ENCODE measurements around the gene TMEM272.
"Not testable (repeated sequence)": the region's sequence is repeated elsewhere in the genome, so short reads cannot be mapped to it uniquely, and the experiment has no call there.

TMEM272 gene

DNA sequence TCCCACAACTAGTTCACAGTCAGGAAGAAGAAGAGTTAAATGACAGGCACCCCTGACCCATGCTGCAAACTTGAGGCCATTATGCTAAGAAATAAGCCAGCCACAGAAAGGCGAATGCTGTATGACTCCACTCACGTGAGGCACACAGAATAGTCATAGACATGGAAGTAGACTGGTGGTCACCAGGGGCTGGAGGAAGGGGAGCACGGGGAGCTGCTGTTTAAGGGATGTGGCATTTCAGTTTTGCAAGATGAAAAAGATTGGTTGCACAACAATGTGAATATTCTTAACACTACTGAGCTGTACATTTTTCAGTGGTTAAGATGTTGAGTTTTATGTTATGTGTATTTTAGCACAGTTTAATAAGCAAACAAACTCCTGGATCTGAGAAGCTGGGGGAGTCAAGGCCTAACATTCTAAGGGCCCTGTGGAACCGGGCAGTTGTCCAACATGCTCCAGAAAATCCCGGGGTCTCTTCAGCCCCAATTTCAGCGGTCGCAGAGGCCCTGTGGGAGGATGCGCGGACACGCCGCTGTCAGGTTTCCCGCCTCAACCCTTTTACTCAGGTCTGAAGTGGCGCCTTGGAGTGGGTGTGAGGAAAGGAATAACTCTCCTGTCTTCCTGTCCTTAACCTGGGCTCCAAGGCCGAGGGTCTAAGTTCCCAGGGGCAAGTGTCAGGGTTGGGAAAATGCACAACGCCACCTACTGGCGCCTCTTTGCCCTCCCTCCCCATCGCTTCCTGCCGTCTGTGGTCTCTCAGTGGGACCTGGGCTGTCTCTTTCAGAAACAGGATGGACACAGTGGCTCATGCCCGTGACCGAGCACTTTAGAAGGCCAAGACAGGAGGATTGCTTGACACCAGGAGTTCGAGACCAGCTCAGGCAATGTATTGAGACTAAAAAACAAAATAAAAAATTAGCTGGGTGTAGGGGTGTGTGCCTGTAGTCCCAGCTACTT lies 4.4 kb upstream of the TMEM272 start:
- no peak for DNase-seq

DNA sequence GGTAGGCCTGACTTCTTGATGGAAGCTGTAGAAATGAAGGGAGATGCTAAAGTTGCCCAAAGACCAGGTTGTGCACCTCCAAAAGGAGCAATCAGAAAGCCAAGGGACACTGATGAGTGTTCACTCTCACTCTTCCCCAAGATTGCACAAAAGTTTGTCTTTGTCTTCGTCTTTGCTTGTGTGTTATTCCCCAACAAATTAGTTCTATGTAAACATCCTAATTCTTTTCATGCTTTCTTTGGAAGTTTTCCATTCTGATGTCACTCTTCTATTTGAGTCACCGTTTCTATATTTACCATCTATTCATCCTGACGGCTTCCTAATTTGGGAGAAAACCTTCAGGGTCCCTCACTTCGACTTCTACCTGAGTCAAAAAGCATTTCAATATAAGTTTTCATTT lies 3.7 kb upstream of the TMEM272 start:
- DNase-seq, result no peak

DNA sequence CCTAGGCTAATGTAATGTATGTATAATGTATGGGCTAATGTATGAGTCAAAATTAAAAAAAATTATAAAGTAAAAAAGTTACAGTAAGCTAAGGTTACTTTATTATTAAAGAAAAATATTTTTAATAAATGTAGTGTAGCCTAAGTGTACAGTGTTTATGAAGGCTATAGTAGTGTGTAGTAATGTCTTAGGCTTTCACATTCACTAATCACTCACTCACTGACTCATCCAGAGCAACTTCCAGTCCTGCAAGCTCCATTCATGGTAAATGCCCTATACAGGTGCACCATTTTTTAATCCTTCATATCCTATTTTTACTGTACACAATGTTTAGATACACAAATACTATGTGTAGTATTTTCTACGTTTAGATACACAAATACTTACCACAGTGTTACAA lies 1.8 kb upstream of the TMEM272 start:
- DNase-seq, result no peak

DNA sequence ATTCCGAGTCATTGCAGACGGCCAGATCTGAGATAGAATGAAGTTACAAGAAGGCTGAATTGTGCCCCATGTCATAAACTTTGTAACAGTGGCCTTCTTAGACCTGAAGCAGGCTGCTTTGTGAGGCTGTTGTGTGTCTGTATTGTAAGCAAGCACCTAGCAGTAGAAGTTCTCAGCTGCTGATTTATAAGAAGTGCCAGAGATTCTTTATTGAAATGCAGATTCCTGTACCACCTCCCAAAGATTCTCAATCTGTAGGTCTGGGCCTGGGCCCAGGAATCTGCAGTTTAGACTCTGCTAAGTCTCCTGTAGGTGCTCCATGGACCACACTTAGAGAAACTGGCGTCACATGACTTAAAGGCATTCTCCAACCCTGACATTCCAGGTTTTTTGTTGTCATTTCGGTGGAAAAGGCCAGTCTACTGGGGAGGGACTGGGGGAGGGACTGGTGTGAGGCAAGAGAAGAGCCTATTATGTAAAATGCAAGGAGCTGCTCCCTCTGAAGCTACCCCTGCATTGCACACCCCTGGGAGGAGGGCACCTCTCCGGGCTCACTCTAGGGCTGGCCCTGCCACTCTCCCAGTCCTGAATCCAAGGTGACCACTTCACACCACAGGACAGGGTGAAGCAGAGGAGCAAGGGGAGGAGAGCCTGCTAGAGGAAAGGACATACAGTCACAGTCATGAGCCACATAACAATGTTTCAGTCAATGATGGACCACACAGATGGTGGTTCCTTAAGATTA lies 769 bp upstream of the TMEM272 start:
- no peak for DNase-seq

DNA sequence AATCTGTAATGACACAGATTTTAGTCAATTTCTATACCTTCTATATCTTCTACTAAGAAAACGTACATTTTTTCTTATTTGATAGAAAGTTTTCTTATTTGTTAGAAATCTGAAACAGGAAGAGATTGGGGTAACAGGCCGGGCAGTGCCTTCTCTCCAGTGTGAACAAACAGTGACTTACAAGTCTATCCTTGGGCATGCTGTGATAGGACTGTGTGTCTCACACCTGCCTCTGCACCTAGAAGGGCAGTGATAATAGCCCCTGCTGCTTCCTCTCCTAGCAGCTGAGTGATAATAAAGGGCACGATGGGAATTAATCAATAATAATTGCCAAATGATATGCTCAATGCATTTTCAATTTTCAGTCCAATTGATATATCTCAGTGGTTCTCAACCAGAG lies 1.4 kb downstream of the TMEM272 start:
- no peak for DNase-seq

DNA sequence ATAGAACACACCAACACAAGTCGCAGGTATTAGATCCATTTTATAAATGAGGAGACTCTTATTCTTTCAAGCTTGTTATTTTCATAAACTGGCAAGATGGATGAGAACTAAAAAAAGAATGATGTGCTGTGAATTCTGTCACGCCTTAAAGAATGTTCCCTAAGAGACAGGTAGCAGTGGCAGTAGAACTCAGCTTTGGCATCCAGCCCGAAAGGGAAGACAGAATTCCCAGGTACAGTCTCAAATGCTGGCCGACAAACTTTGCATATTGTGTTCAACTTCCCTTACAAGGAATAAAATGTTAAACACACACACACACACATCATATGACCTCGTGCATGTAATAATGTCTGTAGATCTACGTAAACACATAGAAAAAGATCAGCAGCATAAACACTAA lies 3.2 kb downstream of the TMEM272 start:
- no peak for DNase-seq

DNA sequence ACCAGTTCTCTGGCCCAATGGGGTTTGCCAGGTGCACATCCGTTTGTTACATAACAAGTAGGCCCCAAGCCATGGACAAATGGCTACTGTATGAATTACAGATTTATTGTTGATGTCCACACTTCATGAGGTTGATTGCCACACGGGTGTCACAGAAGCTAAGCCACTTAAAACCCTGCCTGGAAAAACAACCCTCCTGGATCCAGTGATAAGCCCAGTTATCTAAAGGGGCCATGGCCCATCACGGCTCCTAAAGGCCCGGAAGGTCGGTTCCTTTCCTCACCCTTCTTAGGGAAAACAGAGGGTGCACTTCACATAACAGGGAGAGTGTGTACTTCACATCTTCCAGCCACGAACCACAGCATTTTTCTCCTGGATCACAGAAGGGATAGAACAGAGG lies 4.1 kb downstream of the TMEM272 start:
- no peak for DNase-seq

DNA sequence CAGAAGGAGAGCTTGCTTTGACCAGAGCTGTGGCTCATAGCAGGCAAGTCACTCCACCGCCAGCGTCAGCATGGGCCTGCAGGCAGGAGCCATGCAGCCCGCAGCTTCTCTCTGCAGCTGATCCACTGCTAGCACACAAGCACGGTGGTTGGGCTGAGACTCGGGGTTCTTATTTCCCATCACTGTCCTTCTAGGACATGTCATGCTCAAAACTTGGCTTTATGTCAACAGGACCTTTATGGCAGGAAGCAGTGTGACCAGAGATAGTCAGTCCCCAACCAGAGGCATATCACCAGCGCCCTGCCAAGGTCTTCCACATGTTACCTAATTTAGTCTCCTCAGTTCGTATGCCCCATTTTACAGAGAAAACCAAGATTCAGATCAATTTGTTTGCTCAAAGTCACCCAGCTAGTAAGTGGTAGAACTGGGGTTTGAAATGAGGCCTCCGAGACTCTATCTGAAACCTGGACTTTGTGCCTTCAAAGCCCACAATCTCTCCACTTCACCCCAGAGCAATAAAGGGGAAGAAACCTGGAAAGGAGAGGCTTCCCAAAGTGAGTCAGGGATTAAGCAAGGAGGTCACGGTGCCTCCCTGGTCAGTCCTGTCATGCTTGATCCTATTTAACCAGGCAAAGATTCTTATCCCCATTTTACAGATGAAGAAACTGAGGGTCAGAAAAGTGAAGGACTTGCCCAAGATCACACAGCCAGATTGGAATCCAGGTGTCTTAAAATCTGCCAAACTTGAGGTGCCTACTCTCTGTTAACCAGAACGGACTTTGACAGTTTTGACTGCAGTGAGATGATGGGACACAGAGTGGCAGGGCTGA lies 5.1 kb downstream of the TMEM272 start:
- no peak for DNase-seq

DNA sequence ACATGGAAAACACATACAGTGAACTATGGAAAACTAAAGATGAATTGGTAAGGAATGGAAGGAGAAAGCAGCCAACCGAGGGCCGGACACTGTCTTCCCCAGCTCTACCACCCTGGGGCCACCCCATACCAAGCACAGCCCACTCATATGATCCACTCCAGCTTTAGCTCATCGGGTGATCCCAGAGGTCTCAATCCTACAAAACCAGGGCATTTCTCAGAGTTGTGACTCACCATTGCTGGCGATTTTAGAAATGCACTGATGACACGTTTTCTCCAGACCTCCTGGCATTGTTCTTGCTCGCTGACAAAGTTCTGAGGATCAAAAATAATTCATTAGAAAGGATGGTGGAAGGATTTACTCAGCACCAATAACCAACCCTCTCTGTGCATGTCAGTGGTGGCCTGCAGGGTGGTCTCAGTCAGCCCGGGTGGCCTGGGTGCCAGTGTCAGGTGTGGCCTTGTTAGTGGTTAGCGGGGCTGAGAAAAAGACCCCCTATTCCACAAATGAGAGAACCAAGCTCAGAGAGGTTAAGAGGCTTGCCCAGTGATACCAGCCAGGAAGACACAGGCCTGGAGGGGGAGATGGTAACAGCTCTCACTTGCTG lies 6.6 kb downstream of the TMEM272 start:
- DNase-seq, result no peak

DNA sequence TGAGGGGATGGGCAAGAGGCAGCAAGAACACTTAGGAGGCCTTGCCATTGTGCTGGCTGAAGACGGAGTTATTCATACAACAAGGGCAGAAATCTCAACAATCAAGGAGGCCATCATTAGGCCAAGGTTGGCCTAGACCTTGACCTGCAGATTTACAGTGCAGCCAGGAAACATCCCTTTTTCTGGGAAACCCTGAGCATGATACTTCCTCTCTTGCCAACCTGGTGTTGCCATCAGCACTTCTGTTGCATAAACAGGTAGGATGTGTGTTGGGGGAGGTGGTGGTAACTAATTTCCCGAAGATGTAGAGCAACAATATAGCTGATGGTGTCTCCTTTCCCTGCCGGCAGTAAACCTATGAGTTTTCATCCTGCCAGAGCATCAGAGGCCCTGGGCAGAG lies 8.0 kb downstream of the TMEM272 start:
- no peak for DNase-seq

DNA sequence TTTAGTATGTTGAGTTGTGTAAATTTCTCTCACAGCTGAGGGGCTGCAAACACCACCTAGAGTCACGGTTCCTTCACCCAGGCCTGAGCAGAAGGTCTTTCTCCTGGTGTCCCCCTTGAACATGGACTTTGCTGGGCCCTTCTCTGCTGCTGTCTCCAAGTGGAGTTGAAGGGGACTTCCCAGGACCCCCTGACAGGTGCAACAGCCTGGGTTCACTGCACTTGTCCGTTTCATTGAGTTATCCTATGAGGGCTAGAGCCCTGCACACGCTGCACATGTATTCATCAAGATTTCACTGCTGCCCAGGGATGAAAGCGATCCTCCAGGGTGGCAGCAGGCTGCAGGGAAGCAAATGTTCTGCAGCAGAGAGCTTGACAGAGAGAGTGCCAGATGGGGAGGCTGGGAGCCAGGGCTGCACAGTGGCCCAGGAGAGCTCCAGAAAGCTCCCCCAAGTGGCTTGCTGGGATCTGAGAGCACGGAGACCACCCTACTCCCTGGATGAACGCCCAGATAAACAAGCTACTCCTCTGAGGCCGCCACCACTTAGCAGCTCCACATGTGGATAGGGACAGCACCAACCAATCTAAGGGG lies 10.3 kb downstream of the TMEM272 start:
- DNase-seq, result no peak

DNA sequence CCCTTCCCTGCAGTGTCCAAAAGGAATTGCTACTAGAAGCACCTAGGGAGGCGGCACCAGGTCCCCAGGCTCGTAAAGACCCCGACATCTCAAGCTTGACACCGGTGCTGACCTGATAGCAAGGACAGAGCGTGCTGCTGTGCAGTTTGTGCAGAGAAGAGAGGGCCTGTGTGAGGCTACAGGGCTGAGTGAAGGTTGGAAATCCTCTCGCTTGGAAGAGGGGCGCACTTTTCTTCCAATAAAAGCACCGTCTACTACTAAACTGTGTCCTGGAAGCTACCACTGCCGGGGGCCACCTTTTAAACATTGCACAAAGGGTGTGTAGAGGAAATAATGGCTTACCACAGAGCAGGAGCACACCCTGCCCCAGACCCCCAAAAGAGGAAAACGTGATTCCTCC lies 11.0 kb downstream of the TMEM272 start:
- no peak for DNase-seq

DNA sequence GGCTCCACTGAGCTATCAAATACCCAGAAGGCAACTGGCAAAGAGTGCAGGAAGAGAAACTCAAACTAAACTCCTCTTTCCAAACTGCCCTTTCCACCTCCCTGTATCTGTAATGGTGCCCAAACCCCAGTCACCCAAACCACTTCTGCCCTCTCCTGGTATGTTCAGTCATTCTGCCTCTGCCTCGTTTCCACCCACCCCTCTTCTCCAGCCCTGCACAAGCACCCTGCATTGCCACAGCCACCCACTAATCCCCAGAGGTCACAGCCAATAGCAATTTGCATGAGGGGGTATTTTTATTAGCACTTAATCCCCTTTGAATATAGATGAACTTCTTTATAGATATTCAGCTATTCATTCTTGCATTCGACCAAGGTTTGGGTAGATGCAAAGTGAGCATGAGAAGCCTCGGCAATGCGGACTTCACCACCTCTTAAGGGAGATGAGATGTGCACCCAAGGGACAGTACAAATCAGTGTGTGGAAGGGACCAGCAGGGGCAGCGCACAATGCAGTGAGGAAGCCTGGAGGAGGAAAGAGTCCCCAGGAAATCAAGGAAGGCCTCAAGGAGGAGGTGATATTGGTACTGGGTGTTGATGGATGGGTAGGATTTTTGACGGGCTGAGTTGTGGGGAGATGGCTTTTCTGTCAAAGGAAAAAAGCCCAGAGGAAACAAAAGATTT lies 12.4 kb downstream of the TMEM272 start:
- DNase-seq, result peak; percentile 48

DNA sequence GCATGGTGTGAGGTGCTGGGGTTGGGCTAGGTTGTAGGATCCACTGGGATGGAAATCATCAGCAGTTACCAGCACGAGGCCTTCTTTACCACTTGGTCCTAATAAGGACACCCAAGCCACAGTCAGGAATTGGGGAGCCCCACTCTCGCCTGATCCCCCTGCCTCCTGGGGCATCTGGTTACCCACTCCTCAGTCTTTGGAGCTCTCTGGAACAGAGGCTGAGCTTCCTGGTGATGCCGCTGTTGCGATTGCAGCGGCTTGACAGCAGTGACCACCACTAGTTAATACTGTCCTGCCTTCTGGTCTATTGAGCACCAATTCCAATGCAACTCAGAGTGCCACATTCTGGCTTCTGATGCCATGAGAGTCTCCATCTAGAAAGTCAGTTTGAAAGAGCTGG lies 13.5 kb downstream of the TMEM272 start:
- no peak for DNase-seq

DNA sequence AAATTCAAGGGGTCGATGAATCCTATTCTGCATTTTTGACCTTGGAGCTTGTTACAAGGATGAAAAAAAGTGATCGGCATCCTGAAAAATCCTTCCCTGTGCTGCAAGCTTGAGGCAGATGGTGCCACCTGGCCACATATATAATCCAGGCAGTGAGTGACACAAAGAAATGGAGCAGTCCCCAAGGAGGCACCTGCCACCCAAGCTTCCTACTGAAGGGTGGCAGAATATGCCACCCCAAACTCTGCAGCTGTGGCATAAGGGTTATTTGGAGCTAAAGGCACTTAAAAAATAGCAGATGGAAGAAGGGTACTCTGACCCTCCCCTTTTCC lies 15.4 kb downstream of the TMEM272 start:
- no peak for DNase-seq

DNA sequence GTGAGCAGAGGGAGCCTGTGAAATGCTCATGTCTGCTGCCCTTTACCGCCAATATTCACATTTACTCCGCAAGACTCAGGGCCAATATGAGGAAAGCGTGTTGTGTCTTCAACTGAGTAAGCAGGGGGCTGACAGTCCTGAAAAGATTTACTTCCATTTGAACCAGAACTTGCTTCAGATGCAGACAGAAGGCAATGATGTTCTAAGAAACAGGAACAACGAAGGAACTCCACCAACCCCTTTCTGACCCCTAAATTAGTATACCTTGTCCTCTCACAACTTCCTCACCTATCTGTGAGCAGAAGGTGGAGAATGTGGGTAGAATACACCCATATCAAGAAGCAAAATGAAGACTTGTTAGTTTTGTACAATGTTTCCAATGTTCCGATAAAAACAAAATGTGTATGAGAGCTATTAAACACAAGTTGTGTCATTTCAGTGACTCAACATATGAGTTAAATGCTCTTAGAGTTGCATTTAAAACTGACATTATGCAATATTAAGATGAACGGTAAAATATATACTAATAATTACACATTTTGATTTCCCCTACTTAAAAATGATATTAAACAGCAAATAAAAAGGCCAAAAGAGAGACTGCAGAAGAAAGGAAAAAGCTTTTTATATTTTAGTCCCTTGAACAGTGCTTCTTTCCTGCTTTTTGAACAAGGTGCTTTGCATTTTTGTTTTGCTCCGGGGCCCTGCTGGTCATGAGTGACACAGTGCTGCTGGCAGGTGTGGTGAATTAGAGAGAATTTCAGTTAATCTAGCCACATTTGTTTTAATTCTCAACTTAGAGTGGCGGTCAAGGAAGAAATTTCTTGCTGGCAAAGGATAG lies 16.0 kb downstream of the TMEM272 start:
- no peak for DNase-seq

DNA sequence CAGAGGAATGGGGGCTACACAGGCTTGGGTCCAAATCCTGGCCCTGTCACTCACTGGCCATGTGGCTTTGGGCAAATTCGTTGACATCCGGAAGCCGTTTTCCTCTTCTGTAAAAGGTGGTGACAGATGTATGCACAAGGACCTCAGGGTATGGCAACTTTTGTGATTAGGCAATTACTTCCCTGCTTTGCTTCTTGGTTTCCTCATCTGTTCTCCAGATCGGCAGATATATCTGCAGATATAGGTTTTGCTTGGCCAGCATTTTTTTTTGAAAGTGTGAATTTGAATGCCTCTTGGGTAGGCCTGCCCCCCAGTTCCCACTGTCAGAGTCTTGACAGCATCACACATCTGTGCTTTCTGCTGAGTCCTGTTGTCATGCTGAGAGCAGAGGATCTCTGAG lies 17.7 kb downstream of the TMEM272 start:
- DNase-seq, result no peak

DNA sequence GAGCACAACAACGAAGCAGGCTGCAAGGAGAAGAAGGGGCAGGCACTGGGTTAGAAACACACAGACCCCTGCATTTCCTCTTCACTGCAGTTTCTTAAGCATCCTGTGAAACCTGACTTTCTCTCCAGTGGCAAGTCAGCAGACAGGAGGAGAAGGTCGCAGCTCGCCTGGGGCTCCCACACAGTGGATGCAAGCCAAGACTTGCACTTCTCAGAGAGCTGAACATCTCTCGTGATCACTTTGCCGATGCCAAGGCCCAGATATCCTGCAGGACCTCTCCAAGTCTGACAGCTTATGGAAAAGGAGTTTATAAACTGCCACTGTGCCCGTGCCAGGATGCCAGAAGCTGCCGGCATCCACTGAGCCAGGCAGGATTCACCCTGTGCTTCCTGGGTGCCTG lies 18.4 kb downstream of the TMEM272 start:
- no peak for DNase-seq

DNA sequence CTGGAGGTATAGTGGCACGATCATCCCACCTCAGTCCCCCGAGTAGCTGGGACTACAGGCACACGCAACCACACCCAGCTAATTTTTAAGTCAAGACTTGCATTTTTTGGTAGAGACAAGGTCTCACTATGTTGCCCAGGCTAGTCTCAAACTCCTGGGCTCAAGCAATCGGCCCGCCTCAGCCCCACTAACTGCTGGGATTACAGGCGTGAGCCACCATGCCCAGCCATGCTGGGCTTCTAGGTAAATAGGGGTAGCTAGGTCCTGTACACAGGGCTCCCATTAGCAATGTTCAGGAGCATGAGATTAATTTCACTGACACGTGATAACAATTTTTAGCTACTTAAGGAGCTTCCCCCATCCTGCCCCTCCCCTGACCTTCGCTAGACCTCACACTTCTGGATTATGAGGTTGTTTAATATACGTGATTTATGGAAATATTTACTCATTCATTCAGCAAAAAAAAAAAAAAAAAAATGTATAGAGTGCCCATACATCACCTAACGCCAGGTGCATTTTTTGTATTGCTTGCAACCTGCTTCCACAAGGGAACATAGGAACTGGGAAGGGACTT lies 19.2 kb downstream of the TMEM272 start:
- no peak for DNase-seq

DNA sequence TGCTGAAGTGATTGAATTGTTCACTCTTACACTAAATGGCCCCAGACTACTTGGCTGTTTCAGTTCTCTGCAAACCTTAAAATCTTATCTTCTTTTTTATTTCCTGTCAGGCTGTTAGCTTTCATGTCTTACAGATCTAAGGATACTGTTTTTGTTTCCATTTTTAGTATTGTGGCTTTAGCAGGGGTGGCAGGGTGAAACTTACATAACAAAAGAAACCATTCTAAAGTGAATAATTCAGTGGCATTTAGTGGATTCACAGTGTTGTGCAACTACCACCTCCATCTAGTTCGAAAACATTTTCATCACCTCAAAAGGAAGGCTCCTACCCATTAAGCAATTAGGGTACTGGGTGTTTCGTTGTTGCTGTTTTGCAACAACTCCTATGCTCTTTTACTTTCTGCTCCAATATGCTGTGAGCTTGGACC lies 19.8 kb downstream of the TMEM272 start:
- no peak for DNase-seq

DNA sequence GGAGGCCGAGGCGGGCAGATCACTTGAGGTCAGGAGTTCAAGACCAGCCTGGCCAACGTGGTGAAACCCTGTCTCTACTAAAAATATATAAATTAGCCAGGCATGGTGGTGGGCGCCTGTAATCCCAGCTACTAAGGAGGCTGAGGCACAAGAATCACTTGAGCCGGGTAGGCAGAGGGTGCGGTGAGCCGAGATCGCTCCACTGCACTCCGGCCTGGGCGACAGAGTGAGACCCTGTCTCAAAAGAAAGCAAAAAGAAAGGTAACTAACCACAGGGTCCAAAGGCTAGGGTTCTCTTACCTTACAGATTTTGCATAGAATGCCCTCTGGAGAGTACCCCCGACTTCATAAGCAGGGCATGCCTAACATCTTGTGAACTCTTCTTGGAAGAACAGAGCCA lies 20.3 kb downstream of the TMEM272 start:
- not testable (repeated sequence) for DNase-seq

Data from activated gamma-delta T cell treated with Interleukin-2 at 50 U/mL for 16 hours (primary cell).